H1 (cell line): Measurements from ENCODE around the gene TRIOBP. TPM values are rescaled to one million over a fixed set of nuclear protein-coding genes. Genes with fewer than 3 reads are reported as not detected.

ENCODE experiments used
- CTCF ChIA-PET: fragments of 300-600 bp; sonication (Branson Sonifier 250); formaldehyde crosslinking; loops from one replicate; lab custom pipeline; 2021; ENCODE audit not compliant: partially characterized antibody; lab: Charles Lee
- POLR2A ChIA-PET: fragments of 300-600 bp; sonication (Branson Sonifier 250); formaldehyde crosslinking; loops from one replicate; lab custom pipeline; 2021; ENCODE audit warnings: inconsistent platforms; ENCODE audit not compliant: partially characterized antibody; lab: Charles Lee
- DNase-seq, 2 experiments: peaks; one replicate each; pipeline versions ENCODE4 v3.0.0 to v3.0.0-alpha.2; 2010 to 2022; ENCODE audit warnings: low spot score in 2 of 2, low read depth in 1 of 2, mixed read lengths in 1 of 2
- FAIRE-seq: peaks from 2 replicates; lab custom pipeline; 2011; peaks lifted over from hg19 to GRCh38; lab: Jason Lieb, UNC
- H2AFZ ChIP-seq: 2 replicates; pipeline ENCODE4 v1.8.1; 2012; ENCODE audit warnings: low read length, inconsistent platforms
- H2AK5ac ChIP-seq: 2 replicates; pipeline ENCODE4 v1.6.1; 2013; ENCODE audit warnings: low read depth, low read length
- H2BK120ac ChIP-seq: replicated peaks from 2 replicates; pipeline ENCODE3; 2013; ENCODE audit warnings: low read depth, low read length, inconsistent platforms
- H2BK12ac ChIP-seq: 2 replicates; pipeline ENCODE4 v1.6.1; 2013; ENCODE audit warnings: low read depth, low read length
- H2BK15ac ChIP-seq: 2 replicates; pipeline ENCODE4 v1.6.1; 2013; ENCODE audit warnings: low read length
- H2BK20ac ChIP-seq: 2 replicates; pipeline ENCODE4 v1.6.1; 2013; ENCODE audit warnings: low read length
- H2BK5ac ChIP-seq: 2 replicates; pipeline ENCODE4 v1.6.1; 2013; ENCODE audit warnings: low read depth, low read length
- H3K14ac ChIP-seq: 2 replicates; pipeline ENCODE4 v1.6.1; 2013; ENCODE audit warnings: inconsistent platforms; ENCODE audit not compliant: insufficient read length
- H3K18ac ChIP-seq: 2 replicates; pipeline ENCODE4 v1.6.1; 2013; ENCODE audit warnings: low read length; ENCODE audit errors: extremely low read depth
- H3K23ac ChIP-seq: 2 replicates; pipeline ENCODE4 v1.6.1; 2013; ENCODE audit warnings: inconsistent platforms; ENCODE audit not compliant: insufficient read length
- H3K23me2 ChIP-seq: 2 replicates; pipeline ENCODE4 v1.6.1; 2013; ENCODE audit warnings: low read depth, low read length
- H3K27ac ChIP-seq: 2 replicates; pipeline ENCODE4 v1.6.1; 2011; ENCODE audit warnings: low read depth, low read length, inconsistent platforms
- H3K27me3 ChIP-seq, 4 experiments: replicated peaks in 1 of 4; 1 replicate in 1 of 4; 2 replicates in 3 of 4; pipeline versions ENCODE4 v1.6.1 to v1.8.1; 2011 to 2013; ENCODE audit warnings: low read length in 3 of 4, mild to moderate bottlenecking in 3 of 4, inconsistent platforms in 2 of 4, mixed read lengths in 2 of 4, moderate library complexity in 1 of 4; ENCODE audit not compliant: control insufficient read depth in 3 of 4, insufficient read depth in 3 of 4; ENCODE audit errors: extremely low read depth in 1 of 4
- H3K36me3 ChIP-seq, 4 experiments: 2 replicates each; pipeline versions ENCODE4 v1.6.1 to v1.8.1; 2011 to 2013; ENCODE audit warnings: mild to moderate bottlenecking in 4 of 4, low read length in 3 of 4, moderate library complexity in 2 of 4, control low read depth in 1 of 4, inconsistent platforms in 1 of 4; ENCODE audit not compliant: insufficient read depth in 4 of 4, control insufficient read depth in 2 of 4
- H3K4ac ChIP-seq: replicated peaks from 2 replicates; pipeline ENCODE3; 2013; ENCODE audit warnings: low read length, low read depth, mixed read lengths, inconsistent platforms; ENCODE audit not compliant: insufficient read length
- H3K4me1 ChIP-seq, 4 experiments: replicated peaks in 1 of 4; 1 replicate in 1 of 4; 2 replicates in 3 of 4; pipeline versions ENCODE4 v1.6.1 to v1.8.1; 2011 to 2013; ENCODE audit warnings: low read length in 3 of 4, inconsistent platforms in 2 of 4, mixed read lengths in 1 of 4; ENCODE audit not compliant: insufficient read depth in 4 of 4, control insufficient read depth in 3 of 4
- H3K4me2 ChIP-seq, 2 experiments: 2 replicates each; pipeline versions ENCODE4 v1.6.1 to v1.8.1; 2011 to 2013; ENCODE audit warnings: low read depth in 2 of 2, low read length in 2 of 2, control low read depth in 1 of 2, inconsistent platforms in 1 of 2, mild to moderate bottlenecking in 1 of 2; ENCODE audit not compliant: insufficient read depth in 1 of 2
- H3K4me3 ChIP-seq, 4 experiments: fragments of 200-600, 300-600 bp in 1 of 4; sonication (generic), shearing (Covaris generic), sonication (Bioruptor Twin) in 1 of 4; 2 replicates each; pipeline versions ENCODE4 v1.5.1 to v1.8.1; 2011 to 2016; ENCODE audit warnings: low read length in 4 of 4, low read depth in 3 of 4, control low read depth in 2 of 4, inconsistent platforms in 2 of 4, mild to moderate bottlenecking in 2 of 4, mixed read lengths in 1 of 4, moderate library complexity in 1 of 4; ENCODE audit not compliant: insufficient read depth in 2 of 4; ENCODE audit errors: extremely low read depth in 1 of 4
- H3K56ac ChIP-seq: replicated peaks from 2 replicates; pipeline ENCODE3; 2013; ENCODE audit warnings: low read depth, mild to moderate bottlenecking, mixed read lengths, low read length, inconsistent platforms; ENCODE audit not compliant: insufficient read length
- H3K79me1 ChIP-seq: 2 replicates; pipeline ENCODE4 v1.6.1; 2013; ENCODE audit warnings: low read depth, low read length, control low read depth
- H3K79me2 ChIP-seq, 2 experiments: 2 replicates each; pipeline versions ENCODE4 v1.6.1 to v1.8.1; 2012 to 2013; ENCODE audit warnings: low read length in 2 of 2, mild to moderate bottlenecking in 2 of 2, inconsistent platforms in 1 of 2; ENCODE audit not compliant: insufficient read depth in 2 of 2, control insufficient read depth in 1 of 2
- H3K9ac ChIP-seq, 4 experiments: replicated peaks in 1 of 4; 1 replicate in 1 of 4; 2 replicates in 3 of 4; pipeline versions ENCODE4 v1.6.1 to v1.8.1; 2011 to 2013; ENCODE audit warnings: low read depth in 3 of 4, low read length in 3 of 4, control low read depth in 2 of 4, mild to moderate bottlenecking in 2 of 4, moderate library complexity in 2 of 4, inconsistent platforms in 1 of 4; ENCODE audit errors: extremely low read depth in 1 of 4
- H3K9me3 ChIP-seq, 2 experiments: 2 replicates each; pipeline versions ENCODE4 v1.6.1 to v1.8.1; 2012 to 2013; ENCODE audit warnings: mild to moderate bottlenecking in 2 of 2, moderate library complexity in 2 of 2, control low read depth in 1 of 2, inconsistent platforms in 1 of 2, low read depth in 1 of 2, low read length in 1 of 2, mixed read lengths in 1 of 2; ENCODE audit not compliant: insufficient read depth in 2 of 2
- H4K20me1 ChIP-seq, 2 experiments: replicated peaks in 1 of 2; 2 replicates each; pipeline versions ENCODE3 to v1.8.1; 2011 to 2013; ENCODE audit warnings: inconsistent platforms in 2 of 2, low read length in 2 of 2, mild to moderate bottlenecking in 1 of 2; ENCODE audit not compliant: insufficient read depth in 2 of 2, control insufficient read depth in 1 of 2
- H4K5ac ChIP-seq: 2 replicates; pipeline ENCODE4 v1.6.1; 2013; ENCODE audit warnings: low read length, low read depth, mixed read lengths, inconsistent platforms; ENCODE audit not compliant: insufficient read length
- H4K8ac ChIP-seq: 2 replicates; pipeline ENCODE4 v1.8.0; 2013; ENCODE audit warnings: mild to moderate bottlenecking, moderate library complexity, low read length, inconsistent platforms; ENCODE audit not compliant: insufficient read depth; ENCODE audit errors: extremely low read depth
- H4K91ac ChIP-seq: replicated peaks from 2 replicates; pipeline ENCODE3; 2013; ENCODE audit warnings: low read length, mixed read lengths, inconsistent platforms; ENCODE audit not compliant: insufficient read length
- ASH2L ChIP-seq: fragments of 200-600, 300-600 bp; sonication (generic); IDR thresholded peaks from one replicate; pipeline ENCODE4 v1.7.1; 2017; ENCODE audit warnings: low read length
- BACH1 ChIP-seq: IDR thresholded peaks from 2 replicates; pipeline ENCODE4 v1.6.1; 2012; ENCODE audit warnings: low read length, improper control_type of control experiment
- EP300 ChIP-seq, 2 experiments: IDR thresholded peaks; 1 replicate in 1 of 2; 2 replicates in 1 of 2; pipeline ENCODE4 v1.6.1; 2011 to 2012; ENCODE audit warnings: low read depth in 2 of 2, low read length in 2 of 2, mild to moderate bottlenecking in 2 of 2, borderline replicate concordance in 1 of 2, inconsistent platforms in 1 of 2, moderate library complexity in 1 of 2
- GTF2F1 ChIP-seq: IDR thresholded peaks from 2 replicates; pipeline ENCODE4 v1.6.1; 2012; ENCODE audit warnings: low read depth, low read length, improper control_type of control experiment, borderline replicate concordance
- KDM1A ChIP-seq: fragments of 200-600, 300-600 bp; sonication (generic); IDR thresholded peaks from 2 replicates; pipeline ENCODE4 v1.7.1; 2016; ENCODE audit warnings: mild to moderate bottlenecking, low read length, borderline replicate concordance
- KDM5A ChIP-seq: fragments of 200-600 bp; IDR thresholded peaks from 2 replicates; pipeline ENCODE4 v1.7.1; 2012; ENCODE audit warnings: mild to moderate bottlenecking, low read length, inconsistent platforms, mixed read lengths
- MAFK ChIP-seq: IDR thresholded peaks from 2 replicates; pipeline ENCODE4 v1.6.1; 2012; ENCODE audit warnings: low read depth, mild to moderate bottlenecking, improper control_type of control experiment, low read length
- NRF1 ChIP-seq: IDR thresholded peaks from 2 replicates; pipeline ENCODE4 v1.6.1; 2011; ENCODE audit warnings: mild to moderate bottlenecking, low read depth, low read length, improper control_type of control experiment
- RXRA ChIP-seq: IDR thresholded peaks from 2 replicates; pipeline ENCODE4 v1.6.1; 2011; ENCODE audit warnings: low read depth, mild to moderate bottlenecking, low read length, moderate library complexity; ENCODE audit not compliant: insufficient read depth
- SIN3A ChIP-seq, 2 experiments: IDR thresholded peaks in 1 of 2; conservative IDR thresholded peaks in 1 of 2; 2 replicates each; pipeline ENCODE4 v1.6.1; 2011 to 2012; ENCODE audit warnings: low read length in 2 of 2, improper control_type of control experiment in 1 of 2, low read depth in 1 of 2, mild to moderate bottlenecking in 1 of 2
- TBP ChIP-seq: IDR thresholded peaks from 2 replicates; pipeline ENCODE4 v1.6.1; 2011; ENCODE audit warnings: low read depth, low read length, improper control_type of control experiment
- WGBS, 2 experiments: shearing (Covaris generic) in 1 of 2; methylation state at CpG; one replicate each; pipeline versions ENCODE4 v1.1.6 to v1.1.7; 2013 to 2015; ENCODE audit warnings: low lambda C conversion rate in 2 of 2, mixed read lengths in 2 of 2, inconsistent platforms in 1 of 2, low coverage in 1 of 2, missing lambda C conversion rate in 1 of 2; ENCODE audit not compliant: insufficient replicate concordance in 2 of 2, insufficient coverage in 1 of 2, insufficient read length in 1 of 2; ENCODE audit errors: extremely low coverage in 1 of 2, missing lambda C conversion rate in 1 of 2; 5-methylcytosine and 5-hydroxymethylcytosine counted together
- polyA plus RNA-seq, 7 experiments: library from polyadenylated mRNA; depleted of rRNA in 3 of 7; stranded (reverse) in 5 of 7; unstranded in 2 of 7; fragments of >200 nt in 5 of 7; fragments of 200-250 nt in 2 of 7; gene quantifications; 1 replicate in 5 of 7; 2 replicates in 1 of 7; 4 replicates in 1 of 7; pipeline versions ENCODE4 v1.2.1 to v1.2.3, GENCODE V29; 2011 to 2013; ENCODE audit warnings: missing spikeins in 2 of 7, mixed read lengths in 2 of 7
- total RNA-seq: library from RNA; stranded (reverse); fragmentation: NEBNext Ultra II Directional; extraction: Animal tissue kit (Norgen Biotek cat#: 25700); gene quantifications from 2 replicates; pipeline ENCODE4 v1.2.1, GENCODE V29; 2021
- TF ChIP-seq, protein P1 (sequence below): IDR thresholded peaks from 2 replicates; pipeline ENCODE4 v1.6.1; 2011; ENCODE audit warnings: low read depth, mild to moderate bottlenecking, low read length; ENCODE audit not compliant: insufficient read depth

Gene TRIOBP
- total and polyA plus RNA-seq, 2 of the 8 experiments (the other 6 are each of a cell fraction or from before 2014, with no cell fraction given): 18.2 to 27.3 TPM

DNA sequence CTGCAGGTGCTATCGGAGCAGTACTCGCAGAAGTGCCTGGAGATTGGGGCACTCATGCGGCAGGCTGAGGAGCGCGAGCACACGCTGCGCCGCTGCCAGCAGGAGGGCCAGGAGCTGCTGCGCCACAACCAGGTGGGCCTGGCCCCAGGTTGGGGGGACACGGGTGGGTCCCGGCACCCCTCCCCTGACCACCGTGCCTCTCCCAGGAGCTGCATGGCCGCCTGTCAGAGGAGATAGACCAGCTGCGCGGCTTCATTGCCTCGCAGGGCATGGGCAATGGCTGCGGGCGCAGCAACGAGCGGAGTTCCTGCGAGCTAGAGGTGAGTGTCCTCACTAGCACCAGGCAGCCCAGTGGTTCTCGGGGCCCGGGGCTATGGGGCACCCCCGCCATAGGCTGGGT, 72.2 kb downstream of the TRIOBP start:
- H3K27ac ChIP-seq: no peak overlapping the region
- no peak overlapping the region for H3K56ac ChIP-seq
- H4K20me1 ChIP-seq: peaks cover 0 to 8% of the 10 kb centered on the region in 2 experiments
- no peaks in the 10 kb centered on the region for H3K79me1 ChIP-seq
- no peak overlapping the region for H3K14ac ChIP-seq
- no peaks in the 10 kb centered on the region for H3K4me1 ChIP-seq
- no peaks in the 10 kb centered on the region for H3K79me2 ChIP-seq
- no peaks in the 10 kb centered on the region for H3K9me3 ChIP-seq
- no peak overlapping the region for H3K4ac ChIP-seq
- ChIA-PET CTCF (interaction anchor here (0.6 to 6.3 kb wide), 17 partner anchors 8 to 130 kb away, joined by 3 to 75 read pairs (median 4); no protein-coding TSS in a partner anchor), POLR2A (interaction anchor here (0.5 to 1.9 kb wide), 9 partner anchors 9 to 199 kb away, joined by 3 to 12 read pairs (median 4); partner anchors contain the start of gene TRIOBP)
- H3K23me2 ChIP-seq: no peaks in the 10 kb centered on the region
- H3K27me3 ChIP-seq: no peaks in the 10 kb centered on the region; a peak in 2 of 7 replicates
- peaks cover 0 to 18% (median 9%) of the 10 kb centered on the region in 4 experiments; a peak in 5 of 8 replicates for H3K36me3 ChIP-seq
- H2BK5ac ChIP-seq: no peak overlapping the region
- no peak overlapping the region for H3K4me2 ChIP-seq
- FAIRE-seq: no peak
- no peak overlapping the region for H3K18ac ChIP-seq
- no peak overlapping the region for H3K9ac ChIP-seq
- no peak overlapping the region for H3K4me3 ChIP-seq
- H2AFZ ChIP-seq: no peak overlapping the region
- H2BK15ac ChIP-seq: no peak overlapping the region
- H2BK20ac ChIP-seq: no peak overlapping the region
- H4K8ac ChIP-seq: no peak overlapping the region
- no peak overlapping the region for H4K91ac ChIP-seq
- DNase-seq: no peak
- 95% methylated on average over 24 of the region's 24 CpGs; no CpG with 5 or more reads in 1 of the 2 experiments for WGBS, 2 experiments
- H2AK5ac ChIP-seq: no peak overlapping the region
- no peak overlapping the region for H2BK120ac ChIP-seq
- no peak overlapping the region for H3K23ac ChIP-seq
- no peak overlapping the region for H2BK12ac ChIP-seq
- H4K5ac ChIP-seq: no peak overlapping the region
- TF ChIP-seq TBP: no peak
- no peak for TF ChIP-seq BACH1
- TF ChIP-seq KDM5A: no peak
- no peak for TF ChIP-seq ASH2L
- no peak for TF ChIP-seq KDM1A
- TF ChIP-seq SIN3A (conservative IDR thresholded peaks at IDR 0.05 in 1 of 2, IDR thresholded peaks at IDR 0.05 in 1 of 2; ENCODE audit: low read depth in 1 of 2, low read length in 2 of 2): no peak
- no peak for TF ChIP-seq EP300 (IDR thresholded peaks at IDR 0.05; ENCODE audit: borderline replicate concordance in 1 of 2, low read depth in 2 of 2, low read length in 2 of 2)
- no peak for TF ChIP-seq GTF2F1
- TF ChIP-seq MAFK: no peak
- no peak for TF ChIP-seq NRF1
- TF ChIP-seq, protein P1, sequence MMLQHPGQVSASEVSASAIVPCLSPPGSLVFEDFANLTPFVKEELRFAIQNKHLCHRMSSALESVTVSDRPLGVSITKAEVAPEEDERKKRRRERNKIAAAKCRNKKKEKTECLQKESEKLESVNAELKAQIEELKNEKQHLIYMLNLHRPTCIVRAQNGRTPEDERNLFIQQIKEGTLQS: no peak
- TF ChIP-seq RXRA: no peak
